Stimulated activated CD8-positive, alpha-beta memory T cell treated with anti-CD3 and anti-CD28 coated beads, Interleukin-15, amount 100 ng/mL, for 1 hour (primary cell): ENCODE measurements around the gene MICAL2.

Source experiments
- DNase-seq: peaks from one replicate; pipeline ENCODE4 v3.0.0-alpha.2; 2020; ENCODE audit warnings: low read depth

MICAL2 gene

GRCh38 chr11:12156301-12157140 is 46.1 kb downstream of the MICAL2 start:
- DNase-seq = no peak

DNA sequence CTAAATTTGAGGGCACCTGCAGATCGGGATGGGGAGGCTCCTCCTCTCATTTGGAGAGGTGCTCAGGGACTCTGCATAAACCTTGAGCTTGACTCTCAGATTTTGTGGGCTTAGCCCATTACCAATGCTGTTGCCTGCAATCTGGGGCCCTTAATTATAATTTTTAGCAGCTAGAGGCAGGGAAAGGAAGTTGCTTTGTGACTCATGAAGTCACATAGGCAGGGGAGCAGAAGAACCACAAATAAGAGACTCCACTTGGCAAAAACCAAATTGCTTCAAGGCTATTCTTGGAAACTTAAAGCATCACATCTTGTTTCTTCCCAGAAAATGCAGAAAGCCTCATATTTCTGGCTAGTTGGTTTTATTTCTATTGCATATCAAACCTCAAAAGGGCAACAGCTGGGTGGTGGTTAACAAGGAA is 46.9 kb downstream of the MICAL2 start:
- DNase-seq = no peak

DNA sequence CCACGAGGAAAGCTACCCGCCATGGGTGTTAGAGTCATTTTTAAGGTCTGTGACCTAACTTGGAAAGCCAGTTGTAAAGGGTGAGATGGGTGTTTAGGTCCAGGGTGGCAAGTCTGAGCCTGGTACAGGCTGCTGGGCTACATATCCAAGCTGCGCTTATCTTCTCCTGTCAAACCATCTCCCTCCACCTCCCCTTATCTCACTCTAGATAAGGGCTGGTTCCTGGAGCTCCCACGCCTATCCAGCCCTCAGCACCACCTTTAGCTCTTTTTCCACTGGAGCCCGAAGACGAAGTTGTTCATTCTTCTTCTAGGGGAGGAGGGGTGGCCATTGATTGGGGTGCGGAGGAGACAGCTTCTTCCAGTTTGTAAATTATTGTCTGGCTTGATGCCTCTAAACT is 48.5 kb downstream of the MICAL2 start:
- DNase-seq = no peak

DNA sequence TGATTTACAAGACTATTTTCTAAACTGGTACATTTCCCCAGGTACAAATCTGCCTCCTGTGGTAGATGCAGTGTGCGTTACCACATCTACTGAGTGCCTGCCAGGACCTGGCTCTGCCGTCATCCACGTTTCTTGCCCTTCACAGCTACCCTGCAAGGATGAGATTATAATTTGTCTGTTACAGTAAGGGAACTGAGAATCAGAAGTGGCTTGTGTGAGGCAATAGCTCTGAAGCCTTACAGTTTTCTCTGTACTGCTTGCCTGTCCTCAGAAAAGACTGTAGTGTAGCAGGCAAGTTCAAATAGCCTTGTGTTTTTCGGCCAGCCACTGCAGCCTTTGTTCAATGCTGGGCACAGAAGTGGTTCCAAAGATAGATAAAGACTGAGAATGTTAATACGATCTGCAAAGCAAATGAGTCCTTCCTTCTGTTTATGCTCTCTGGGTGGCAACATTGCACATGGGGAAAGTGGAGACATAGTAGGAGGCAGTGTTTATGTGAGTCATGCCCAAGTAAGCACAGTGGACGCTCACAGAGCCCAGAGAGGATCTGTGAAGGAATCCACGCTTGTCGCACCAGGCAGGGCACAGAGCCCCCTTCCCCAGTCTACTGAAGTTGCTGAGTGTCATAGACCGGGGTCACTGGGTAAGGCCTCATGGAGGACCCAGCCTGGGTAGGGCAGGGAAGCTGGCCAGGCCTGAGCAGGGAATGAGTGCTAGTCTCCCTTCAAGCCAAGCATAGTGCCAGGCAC is 49.1 kb downstream of the MICAL2 start:
- no peak for DNase-seq

DNA sequence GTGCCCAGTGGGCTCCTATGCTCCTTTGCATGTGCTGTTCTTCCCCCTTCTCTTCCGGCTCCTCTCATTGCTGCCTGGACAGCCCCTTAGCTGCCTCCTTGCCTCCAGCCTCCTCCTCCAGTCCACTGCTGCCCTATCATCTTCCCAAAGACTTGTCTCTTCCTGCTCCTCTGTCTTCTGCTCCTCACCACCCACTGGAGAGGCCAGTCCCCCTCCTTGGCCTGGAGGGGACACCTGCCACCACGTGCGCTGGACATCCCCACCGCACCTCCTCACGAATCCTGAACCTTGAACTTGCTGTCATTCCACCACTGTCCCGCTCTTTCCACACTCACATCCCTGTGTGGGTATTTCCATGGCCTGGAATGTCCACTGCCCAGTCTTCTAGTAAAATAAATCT is 49.8 kb downstream of the MICAL2 start:
- no peak for DNase-seq

GRCh38 chr11:12160680-12161079 is 50.3 kb downstream of the MICAL2 start:
- no peak for DNase-seq

DNA sequence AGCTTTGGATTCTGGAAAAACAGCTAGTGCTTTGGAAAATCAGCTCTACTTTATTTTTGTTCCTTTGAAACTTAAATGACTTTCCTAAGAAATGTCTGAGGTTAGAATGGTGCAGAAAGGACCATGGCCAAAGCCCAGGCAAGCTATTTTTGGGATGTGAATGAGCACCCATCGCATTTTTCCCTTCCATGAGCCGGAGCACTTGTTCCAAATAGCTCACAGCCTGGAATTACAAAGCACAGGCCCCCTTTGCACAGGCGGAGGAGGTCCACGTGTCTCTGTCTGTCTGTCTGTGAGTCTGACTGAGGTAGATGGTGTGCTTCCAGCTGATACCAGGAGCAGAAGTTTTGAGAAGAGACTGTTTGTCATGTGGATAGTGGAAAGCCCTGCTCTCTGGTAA is 50.7 kb downstream of the MICAL2 start:
- no peak for DNase-seq

GRCh38 chr11:12161603-12162350 is 51.4 kb downstream of the MICAL2 start:
- DNase-seq = no peak

DNA sequence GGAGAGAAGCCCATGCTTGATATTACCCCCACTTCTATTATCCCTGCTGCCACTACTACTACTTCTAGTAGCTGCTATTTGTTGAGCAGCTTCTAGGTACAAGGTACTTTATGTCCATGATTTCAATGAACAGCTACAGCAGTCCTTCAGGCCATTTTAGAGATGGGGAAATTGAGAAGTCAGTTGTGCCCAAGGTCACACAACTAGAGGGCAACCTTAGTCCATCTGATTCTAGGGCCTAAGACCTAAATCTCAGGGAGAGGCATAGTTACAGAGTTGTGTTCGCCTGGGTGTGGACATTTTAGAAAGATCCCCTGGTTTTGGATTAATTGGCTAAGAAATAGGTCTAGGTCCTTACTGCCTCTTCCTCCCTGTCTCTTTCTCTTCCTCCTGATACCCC is 52.3 kb downstream of the MICAL2 start:
- no peak for DNase-seq

GRCh38 chr11:12163181-12163941 is 53.0 kb downstream of the MICAL2 start:
- no peak for DNase-seq

GRCh38 chr11:12164061-12165014 is 53.9 kb downstream of the MICAL2 start:
- DNase-seq = no peak

GRCh38 chr11:12165237-12165875 is 55.0 kb downstream of the MICAL2 start:
- no peak for DNase-seq

DNA sequence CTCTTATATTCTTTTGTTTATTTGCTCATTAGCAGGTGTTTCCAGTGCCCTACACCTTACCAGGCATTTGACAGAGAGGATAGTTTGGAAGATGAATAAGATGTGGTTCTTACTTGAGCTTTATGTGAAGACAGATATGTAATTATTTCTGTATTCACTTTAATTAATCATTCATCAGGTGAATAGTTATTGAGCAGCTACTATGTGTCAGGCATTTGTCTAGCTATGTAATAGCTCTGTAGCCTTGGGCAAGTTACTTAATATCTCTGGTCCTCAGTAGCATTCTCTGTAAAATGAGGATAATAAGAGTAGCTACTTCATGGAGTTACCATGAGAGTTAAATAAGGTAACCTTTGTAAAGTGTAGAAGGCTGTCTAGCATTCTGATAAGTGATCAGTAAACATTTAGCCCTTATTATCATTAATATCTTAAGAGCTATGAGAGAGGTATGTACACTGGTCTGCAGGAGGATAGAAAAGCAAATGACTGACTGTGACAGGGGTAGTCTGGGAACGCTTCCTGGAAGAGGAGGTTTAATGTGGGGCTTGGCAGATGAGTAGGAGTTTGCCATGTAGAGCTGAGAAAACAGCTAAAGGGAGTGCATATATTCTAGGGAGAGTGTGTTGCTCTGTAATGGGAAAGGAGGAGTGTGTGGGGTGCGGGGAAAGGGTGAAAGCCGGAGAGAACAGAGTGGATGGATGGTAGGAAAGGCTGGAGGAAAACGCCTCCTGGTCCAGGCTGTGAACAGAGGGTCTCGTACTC is 56.1 kb downstream of the MICAL2 start:
- no peak for DNase-seq

GRCh38 chr11:12167061-12168000 is 56.9 kb downstream of the MICAL2 start:
- DNase-seq = no peak

DNA sequence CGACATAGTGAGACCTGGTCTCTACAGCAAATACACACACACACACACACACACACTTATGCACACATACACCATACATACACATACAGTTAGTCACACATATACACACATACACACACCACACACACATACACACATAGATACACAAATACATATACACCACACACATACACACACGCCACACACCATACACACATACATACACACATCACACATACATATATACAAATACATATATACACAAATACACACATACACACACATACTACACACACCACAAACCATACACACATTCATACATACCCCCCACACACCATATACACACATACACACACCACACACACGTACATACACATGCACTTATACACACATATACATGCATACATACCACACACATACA is 57.7 kb downstream of the MICAL2 start:
- no peak for DNase-seq

- DNase-seq = no peak
These were observed 59.4 kb downstream of the MICAL2 start for GRCh38 chr11:12169822-12170221.

- no peak for DNase-seq
These were observed 60.1 kb downstream of the MICAL2 start for GRCh38 chr11:12170501-12170900.

GRCh38 chr11:12170984-12171383 is 60.6 kb downstream of the MICAL2 start:
- no peak for DNase-seq
